Endothelial cell (in vitro differentiated cells): ENCODE measurements around the gene ARHGAP6. TPM values are rescaled to one million over a fixed set of nuclear protein-coding genes. Genes with fewer than 3 reads are reported as not detected.
"Not testable (repeated sequence)": the region's sequence is repeated elsewhere in the genome, so short reads cannot be mapped to it uniquely, and the experiment has no call there.

Experiments used
- DNase-seq: peaks from one replicate; pipeline ENCODE4 v3.0.0; 2021; ENCODE audit warnings: low spot score
- H3K27ac Mint-ChIP-seq: one replicate; pipeline ENCODE4 v1.8.0; 2021; ENCODE audit warnings: mixed read lengths, inconsistent platforms; ENCODE audit not compliant: unreplicated experiment
- H3K27me3 Mint-ChIP-seq: one replicate; pipeline ENCODE4 v1.8.0; 2021; ENCODE audit warnings: mild to moderate bottlenecking, moderate library complexity, mixed read lengths, inconsistent platforms; ENCODE audit not compliant: unreplicated experiment
- H3K36me3 Mint-ChIP-seq: one replicate; pipeline ENCODE4 v1.8.0; 2021; ENCODE audit warnings: mild to moderate bottlenecking, low read depth, mixed read lengths, inconsistent platforms; ENCODE audit not compliant: unreplicated experiment
- H3K4me1 Mint-ChIP-seq: one replicate; pipeline ENCODE4 v1.8.0; 2021; ENCODE audit warnings: mild to moderate bottlenecking, mixed read lengths, inconsistent platforms; ENCODE audit not compliant: unreplicated experiment
- H3K4me3 Mint-ChIP-seq: one replicate; pipeline ENCODE4 v1.8.0; 2021; ENCODE audit warnings: mild to moderate bottlenecking, mixed read lengths, inconsistent platforms; ENCODE audit not compliant: unreplicated experiment
- H3K9me3 Mint-ChIP-seq: one replicate; pipeline ENCODE4 v1.8.0; 2021; ENCODE audit warnings: mixed read lengths, inconsistent platforms; ENCODE audit not compliant: unreplicated experiment
- total RNA-seq: library from RNA; stranded (reverse); fragmentation: NEBNext Ultra II Directional; extraction: Animal tissue kit (Norgen Biotek cat#: 25700); gene quantifications from one replicate; pipeline ENCODE4 v1.2.1, GENCODE V29; 2021; ENCODE audit not compliant: unreplicated experiment
- TF ChIP-seq, protein P1 (sequence below): fragments of 200-600 bp; sonication (generic); IDR thresholded peaks from one replicate; pipeline ENCODE4 v1.5.0; 2021; ENCODE audit warnings: antibody characterized with exemption; ENCODE audit not compliant: unreplicated experiment

ARHGAP6 gene
- total RNA-seq, 1 donor from 2014 or later: 4.1 TPM

DNA sequence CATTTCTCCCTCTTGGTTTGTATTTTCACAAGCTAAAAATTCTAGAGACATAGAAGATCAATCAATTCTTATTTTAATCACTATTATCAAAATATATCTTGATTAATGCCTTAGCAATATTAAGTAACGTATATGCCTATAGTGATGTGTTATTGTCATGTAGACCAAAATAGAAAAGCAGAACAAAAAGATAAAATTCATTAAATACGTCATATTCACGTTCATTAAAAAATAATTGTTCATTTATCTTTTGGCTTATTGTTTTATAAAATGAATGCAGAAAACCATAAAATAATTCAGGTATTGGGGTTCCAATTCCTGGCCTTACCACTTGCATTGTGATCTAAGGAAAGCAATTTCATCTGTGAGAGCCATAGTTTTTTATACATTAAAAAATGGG is 300.3 kb downstream of the ARHGAP6 start:
- Mint-ChIP-seq H3K36me3 (no peaks in the 10 kb centered on the region), H3K27ac (no peak overlapping the region), H3K27me3 (no peaks in the 10 kb centered on the region), H3K9me3 (no peaks in the 10 kb centered on the region), H3K4me1 (peaks cover 14% of the 10 kb centered on the region), H3K4me3 (no peak overlapping the region)
- TF ChIP-seq, protein P1, sequence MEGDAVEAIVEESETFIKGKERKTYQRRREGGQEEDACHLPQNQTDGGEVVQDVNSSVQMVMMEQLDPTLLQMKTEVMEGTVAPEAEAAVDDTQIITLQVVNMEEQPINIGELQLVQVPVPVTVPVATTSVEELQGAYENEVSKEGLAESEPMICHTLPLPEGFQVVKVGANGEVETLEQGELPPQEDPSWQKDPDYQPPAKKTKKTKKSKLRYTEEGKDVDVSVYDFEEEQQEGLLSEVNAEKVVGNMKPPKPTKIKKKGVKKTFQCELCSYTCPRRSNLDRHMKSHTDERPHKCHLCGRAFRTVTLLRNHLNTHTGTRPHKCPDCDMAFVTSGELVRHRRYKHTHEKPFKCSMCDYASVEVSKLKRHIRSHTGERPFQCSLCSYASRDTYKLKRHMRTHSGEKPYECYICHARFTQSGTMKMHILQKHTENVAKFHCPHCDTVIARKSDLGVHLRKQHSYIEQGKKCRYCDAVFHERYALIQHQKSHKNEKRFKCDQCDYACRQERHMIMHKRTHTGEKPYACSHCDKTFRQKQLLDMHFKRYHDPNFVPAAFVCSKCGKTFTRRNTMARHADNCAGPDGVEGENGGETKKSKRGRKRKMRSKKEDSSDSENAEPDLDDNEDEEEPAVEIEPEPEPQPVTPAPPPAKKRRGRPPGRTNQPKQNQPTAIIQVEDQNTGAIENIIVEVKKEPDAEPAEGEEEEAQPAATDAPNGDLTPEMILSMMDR: no peak
- DNase-seq: no peak

DNA sequence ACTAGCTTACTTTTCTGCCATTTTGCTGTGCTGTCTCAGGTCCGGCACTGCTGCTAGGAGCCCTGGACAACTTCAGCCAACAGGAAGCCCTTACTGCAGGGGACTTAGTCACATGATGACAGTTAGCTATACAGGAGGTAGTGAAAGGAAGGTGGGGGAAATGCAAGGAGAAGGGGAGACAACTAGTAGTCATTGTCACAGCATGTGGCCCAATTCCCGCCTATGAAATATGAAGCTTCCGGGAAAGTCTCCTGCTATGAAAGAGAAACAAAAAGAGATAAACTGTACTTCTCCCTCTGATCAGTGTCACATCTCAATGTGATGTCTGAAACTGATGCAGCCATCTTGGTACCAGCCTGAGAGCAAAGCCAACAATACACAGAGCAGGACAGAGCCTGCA is 300.9 kb downstream of the ARHGAP6 start:
- Mint-ChIP-seq H3K27me3 (no peaks in the 10 kb centered on the region), H3K9me3 (no peaks in the 10 kb centered on the region), H3K27ac (no peak overlapping the region), H3K36me3 (no peaks in the 10 kb centered on the region), H3K4me3 (no peak overlapping the region), H3K4me1 (peaks cover 14% of the 10 kb centered on the region)
- DNase-seq: no peak
- TF ChIP-seq, protein P1: no peak

DNA sequence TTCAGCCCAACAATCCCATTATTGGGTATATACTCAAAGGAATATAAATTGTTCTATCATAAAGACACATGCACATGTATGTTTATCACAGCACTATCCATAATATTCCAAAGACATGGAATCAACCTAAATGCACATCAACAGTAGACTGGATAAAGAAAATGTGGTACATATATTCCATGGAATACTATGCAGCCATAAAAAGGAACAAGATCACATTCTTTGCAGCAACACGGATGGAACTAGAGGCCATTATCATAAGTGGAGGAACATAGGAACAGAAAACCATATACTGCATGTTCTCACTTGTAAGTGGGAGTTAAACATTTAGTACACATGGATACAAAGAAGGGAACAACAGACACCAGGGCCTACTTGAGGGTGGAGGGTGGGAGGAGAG is 301.9 kb downstream of the ARHGAP6 start:
- not testable (repeated sequence) for DNase-seq, H3K36me3 Mint-ChIP-seq, H3K4me3 Mint-ChIP-seq, H3K27me3 Mint-ChIP-seq, H3K27ac Mint-ChIP-seq, H3K9me3 Mint-ChIP-seq
- peaks cover 14% of the 10 kb centered on the region for H3K4me1 Mint-ChIP-seq

DNA sequence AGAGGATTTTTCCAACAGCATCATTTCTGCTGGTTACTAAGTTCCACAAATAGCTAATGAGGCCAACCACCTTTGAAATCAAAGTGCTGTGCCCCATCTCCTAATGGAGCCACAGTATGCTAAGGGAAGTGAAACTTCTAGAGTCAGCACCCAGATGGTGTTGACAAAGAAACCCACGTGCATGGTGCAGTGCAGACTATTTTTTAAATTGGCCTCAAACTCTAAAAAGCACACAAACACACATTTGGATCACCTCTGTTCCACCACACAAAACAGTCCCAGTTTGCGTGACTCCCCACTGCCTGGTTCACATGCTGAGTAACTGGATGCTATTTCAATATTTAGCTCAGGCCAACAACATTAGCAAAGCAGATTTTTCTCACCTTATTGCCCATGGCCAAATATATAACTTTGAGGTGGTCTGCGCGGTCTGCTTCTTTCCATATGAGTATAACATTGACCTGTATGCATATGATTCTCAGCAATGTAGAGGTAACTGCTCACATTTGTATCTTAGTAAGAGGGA is 302.6 kb downstream of the ARHGAP6 start:
- TF ChIP-seq, protein P1: no peak
- Mint-ChIP-seq H3K27ac (no peak overlapping the region), H3K4me3 (no peak overlapping the region), H3K27me3 (no peaks in the 10 kb centered on the region), H3K36me3 (no peaks in the 10 kb centered on the region), H3K9me3 (no peaks in the 10 kb centered on the region), H3K4me1 (peaks cover 11% of the 10 kb centered on the region)
- DNase-seq: no peak

DNA sequence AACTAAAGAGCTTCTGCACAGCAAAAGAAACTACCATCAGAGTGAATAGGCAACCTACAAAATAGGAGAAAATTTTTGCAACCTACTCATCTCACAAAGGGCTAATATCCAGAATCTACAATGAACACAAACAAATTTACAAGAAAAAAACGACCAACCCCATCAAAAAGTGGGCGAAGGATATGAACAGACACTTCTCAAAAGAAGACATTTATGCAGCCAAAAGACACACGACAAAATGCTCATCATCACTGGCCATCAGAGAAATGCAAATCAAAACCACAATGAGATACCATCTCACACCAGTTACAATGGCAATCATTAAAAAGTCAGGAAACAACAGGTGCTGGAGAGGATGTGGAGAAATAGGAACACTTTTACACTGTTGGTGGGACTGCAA is 304.1 kb downstream of the ARHGAP6 start:
- H3K4me3 Mint-ChIP-seq, DNase-seq, H3K4me1 Mint-ChIP-seq, H3K27ac Mint-ChIP-seq, H3K9me3 Mint-ChIP-seq, H3K27me3 Mint-ChIP-seq, H3K36me3 Mint-ChIP-seq: not testable (repeated sequence)

DNA sequence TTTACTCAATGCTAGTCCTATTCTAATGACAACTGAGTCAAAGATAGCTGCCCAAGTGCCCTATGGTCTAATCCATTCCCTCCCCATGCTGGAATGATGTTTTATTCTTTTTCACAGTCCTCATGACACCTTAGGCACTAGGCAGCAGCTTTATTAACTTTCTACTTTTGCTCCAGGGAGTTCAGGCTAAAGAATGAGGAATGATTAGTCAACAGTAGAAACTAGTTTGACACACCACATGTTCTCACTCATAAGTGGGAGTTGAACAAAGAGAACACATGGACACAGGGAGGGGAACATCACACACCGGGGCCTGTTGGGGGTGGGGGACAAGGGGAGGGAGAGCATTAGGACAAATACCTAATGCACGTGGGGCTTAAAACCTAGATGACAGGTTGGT is 309.8 kb downstream of the ARHGAP6 start:
- not testable (repeated sequence) for H3K36me3 Mint-ChIP-seq, H3K27ac Mint-ChIP-seq, H3K4me1 Mint-ChIP-seq, H3K27me3 Mint-ChIP-seq, DNase-seq, H3K9me3 Mint-ChIP-seq, H3K4me3 Mint-ChIP-seq
